CD4-positive, alpha-beta T cell treated with Interleukin-17A for 1 hour (primary cell): Measurements from ENCODE around the gene MAN1A1.

ENCODE experiments used
- DNase-seq: peaks from one replicate; pipeline ENCODE4 v3.0.0-alpha.2; 2020

MAN1A1 gene

GRCh38 chr6:119324718-119325117, 24.8 kb downstream of the MAN1A1 start:
- DNase-seq = no peak

DNA sequence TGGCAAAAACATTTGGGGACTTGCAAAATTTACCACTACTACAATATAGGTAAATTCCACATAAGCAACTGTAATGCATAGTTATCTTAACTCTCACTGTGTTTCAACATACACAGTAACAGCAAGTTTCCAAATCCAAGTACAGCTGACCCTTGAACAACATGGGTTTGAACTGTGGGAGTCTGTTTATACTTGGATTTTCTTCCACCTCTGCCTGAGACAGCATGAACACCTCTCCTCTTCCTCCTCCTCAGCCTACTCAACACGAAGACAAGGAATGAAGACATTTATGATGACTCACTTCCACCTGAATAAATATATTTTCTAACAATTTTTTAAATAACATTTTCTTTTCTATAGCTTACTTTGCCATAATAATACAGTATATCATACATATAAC, 25.6 kb downstream of the MAN1A1 start:
- no peak for DNase-seq

DNA sequence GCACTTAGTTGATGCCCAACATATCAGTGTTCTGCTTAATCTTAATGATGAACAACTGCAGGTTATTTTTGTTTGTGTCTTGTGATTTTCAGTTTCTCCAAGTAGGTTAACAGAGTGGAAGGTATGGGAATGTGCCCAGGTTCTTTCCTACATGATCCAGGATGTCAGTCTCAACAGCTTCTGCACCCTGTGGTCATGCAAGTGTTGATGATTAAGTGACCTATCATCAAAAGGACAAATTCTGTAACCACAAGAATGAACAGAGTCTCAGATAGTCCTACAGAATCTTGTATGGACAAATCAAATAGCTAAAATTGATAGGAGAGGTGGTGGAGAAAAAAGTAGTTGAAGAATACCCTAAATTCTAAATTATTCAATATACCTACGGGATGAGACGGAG, 26.1 kb downstream of the MAN1A1 start:
- no peak for DNase-seq

DNA sequence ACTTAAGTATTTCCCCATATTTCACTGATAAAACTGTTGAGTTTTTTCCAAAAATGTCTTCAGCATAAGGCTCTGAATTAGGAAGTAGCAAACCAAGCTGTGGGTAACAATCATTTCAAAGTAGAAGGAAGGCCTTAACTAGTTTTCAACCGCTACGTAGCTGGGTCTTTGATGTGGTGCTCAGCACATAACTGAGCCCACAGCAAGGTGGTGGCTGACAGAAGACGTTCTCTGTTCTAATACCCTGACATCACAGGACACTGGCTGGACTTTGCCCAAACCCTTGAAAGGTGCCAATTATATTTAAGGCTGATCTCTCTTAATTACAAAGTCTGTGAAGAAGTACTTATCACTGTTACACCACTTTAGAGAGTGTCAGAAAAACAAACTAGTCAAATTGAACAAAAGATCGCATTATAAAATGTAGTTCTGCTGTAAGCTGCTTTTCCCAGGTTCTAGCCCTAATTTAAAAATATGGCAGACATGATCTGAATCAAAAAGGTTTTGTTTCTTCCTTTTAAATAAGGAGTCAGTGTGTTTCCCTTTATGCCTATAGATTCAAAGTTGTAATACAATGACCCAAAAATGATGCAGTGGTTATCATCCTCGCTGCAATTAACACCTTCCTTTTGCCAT, 26.7 kb downstream of the MAN1A1 start:
- peak; percentile 73 for DNase-seq

- DNase-seq = no peak
Observed at GRCh38 chr6:119322034-119322433, 27.5 kb downstream of the MAN1A1 start.

- no peak for DNase-seq
Observed at GRCh38 chr6:119319694-119320093, 29.9 kb downstream of the MAN1A1 start.

DNA sequence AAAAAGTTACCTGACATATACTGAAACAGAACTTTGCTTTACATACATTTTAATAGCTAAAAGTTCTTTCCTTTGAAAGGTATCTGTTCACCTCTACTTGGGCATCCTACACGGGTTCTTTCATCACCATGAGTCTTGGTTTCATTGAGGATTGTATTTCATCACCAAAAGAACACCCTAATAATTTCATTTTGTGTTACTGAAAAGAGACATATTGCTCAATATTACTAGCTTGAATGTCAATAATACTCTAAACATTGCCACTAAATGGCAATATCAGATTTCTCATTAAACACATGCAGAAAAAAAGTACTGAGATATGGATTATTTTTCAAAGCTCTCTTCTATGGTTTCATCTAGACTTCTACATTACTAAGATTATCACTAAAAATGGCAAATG, 30.8 kb downstream of the MAN1A1 start:
- DNase-seq = no peak

- no peak for DNase-seq
Observed at GRCh38 chr6:119318176-119318575, 31.4 kb downstream of the MAN1A1 start.

- no peak for DNase-seq
Observed at GRCh38 chr6:119317007-119317406, 32.6 kb downstream of the MAN1A1 start.

GRCh38 chr6:119314885-119315272, 34.7 kb downstream of the MAN1A1 start:
- DNase-seq = peak; percentile 39

DNA sequence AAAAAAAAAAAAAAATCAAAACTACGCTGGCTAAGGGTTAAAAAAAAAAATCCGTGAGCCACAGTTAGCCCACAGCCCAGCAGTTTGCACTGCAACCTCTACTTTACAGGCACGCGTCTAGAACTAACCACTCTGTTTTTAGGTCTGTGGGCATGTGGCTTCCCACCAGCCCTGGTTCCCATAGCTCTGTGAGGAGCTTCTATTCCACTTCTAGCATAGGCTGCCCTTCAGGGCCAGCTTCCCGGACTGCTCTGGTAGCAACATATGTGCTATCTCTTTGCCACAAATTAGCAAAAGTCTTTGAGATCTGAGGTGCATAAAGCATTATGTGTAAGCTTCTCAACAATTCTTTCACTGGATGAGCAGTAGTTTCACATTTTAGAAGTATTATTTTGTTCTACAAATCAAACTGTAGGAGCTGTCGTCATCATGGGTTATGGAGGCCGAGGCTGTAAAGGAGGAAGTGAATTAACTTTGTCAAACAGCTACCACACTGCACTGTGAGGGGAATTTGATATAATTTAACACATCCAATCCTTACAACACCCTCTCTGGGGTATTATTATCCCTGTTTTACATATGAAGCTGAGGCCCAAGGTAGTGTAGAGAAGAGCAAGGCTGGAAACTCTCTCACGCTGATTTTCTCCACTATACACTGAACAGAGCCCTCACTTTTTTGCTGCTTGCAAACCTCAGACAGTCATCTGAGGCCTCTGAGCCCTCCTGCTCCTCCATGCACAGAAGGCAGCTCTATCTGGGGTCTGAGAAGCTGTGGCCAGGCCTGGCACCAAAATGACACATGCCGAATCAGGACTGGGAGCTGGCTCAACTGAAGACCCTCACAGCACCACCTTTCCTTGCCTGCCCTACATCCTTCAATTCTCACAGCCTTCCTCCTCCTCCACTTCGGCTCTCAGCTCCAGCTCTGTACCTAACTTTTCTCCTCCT, 35.4 kb downstream of the MAN1A1 start:
- peak; percentile 57 for DNase-seq

DNA sequence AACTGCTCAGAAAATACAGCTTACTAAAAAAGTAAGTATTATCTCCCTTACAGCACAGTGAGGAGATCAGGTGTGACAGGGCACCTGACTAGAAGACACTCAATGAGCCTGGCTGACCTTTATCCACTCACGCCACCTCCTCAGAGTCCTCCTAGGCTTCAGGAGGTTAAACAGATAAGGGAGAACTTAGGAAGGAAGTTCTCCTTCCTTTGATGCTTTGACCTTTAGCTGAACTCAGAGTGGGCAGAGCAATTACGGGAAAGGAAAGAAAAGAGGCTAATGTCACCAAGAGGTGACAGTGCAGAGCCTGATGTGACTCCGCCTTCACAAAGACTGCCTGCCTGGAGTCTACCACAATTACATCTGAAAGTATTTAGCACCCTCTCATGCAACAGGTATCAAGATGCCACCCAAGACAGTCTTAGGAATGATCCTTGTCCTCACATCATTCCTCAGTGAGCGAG, 36.7 kb downstream of the MAN1A1 start:
- peak; percentile 52 for DNase-seq

DNA sequence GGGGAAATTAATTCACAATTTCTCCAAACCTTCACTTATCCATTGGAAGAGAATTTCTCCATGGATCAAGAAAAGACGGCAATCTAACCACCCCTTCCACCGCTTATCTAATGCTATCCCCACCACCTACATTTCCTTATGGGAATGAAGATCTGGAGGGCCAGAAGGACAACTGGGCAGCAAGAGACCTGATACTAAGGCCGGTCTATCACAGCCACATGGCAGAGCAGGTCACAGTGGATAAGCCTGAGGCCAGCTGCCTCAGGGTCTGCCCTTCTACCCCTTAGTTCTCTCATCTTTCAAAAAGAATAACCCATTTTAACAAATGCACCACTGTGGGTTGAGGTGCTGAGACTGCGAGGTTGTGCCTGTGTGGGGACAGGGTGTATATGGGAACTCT, 37.1 kb downstream of the MAN1A1 start:
- DNase-seq = no peak

DNA sequence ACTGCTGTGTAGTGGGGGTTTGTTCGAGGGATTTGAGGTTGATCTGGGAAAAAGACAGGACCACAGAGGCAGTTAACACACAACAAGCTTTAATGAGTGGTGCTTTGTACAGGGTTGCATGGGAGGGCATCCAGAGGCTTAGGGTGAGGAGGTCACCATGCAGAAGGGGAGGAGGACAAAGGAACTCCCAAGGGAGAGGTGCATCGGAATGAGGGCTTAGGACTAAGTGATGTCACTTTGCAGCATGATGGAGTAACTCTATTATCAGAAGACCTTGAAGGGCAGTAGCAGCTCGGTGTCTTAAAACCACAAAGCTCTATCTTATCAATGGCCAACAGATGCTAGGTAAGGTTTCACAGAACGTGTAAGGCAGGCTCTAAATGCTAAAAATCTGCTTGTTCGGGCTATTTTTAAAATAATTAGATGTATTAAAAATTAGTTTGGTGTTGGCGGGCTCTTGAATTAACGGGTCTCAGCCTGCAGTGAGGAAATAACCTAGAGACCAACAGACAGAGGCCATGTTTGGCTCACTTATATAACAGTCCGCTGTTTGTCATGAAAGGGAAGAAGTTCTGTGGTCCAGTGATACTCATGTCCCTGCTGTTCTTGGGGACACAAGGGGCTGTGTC, 37.9 kb downstream of the MAN1A1 start:
- DNase-seq = no peak

GRCh38 chr6:119310486-119311036, 39.0 kb downstream of the MAN1A1 start:
- DNase-seq = no peak

GRCh38 chr6:119308991-119309657, 40.4 kb downstream of the MAN1A1 start:
- DNase-seq = no peak

DNA sequence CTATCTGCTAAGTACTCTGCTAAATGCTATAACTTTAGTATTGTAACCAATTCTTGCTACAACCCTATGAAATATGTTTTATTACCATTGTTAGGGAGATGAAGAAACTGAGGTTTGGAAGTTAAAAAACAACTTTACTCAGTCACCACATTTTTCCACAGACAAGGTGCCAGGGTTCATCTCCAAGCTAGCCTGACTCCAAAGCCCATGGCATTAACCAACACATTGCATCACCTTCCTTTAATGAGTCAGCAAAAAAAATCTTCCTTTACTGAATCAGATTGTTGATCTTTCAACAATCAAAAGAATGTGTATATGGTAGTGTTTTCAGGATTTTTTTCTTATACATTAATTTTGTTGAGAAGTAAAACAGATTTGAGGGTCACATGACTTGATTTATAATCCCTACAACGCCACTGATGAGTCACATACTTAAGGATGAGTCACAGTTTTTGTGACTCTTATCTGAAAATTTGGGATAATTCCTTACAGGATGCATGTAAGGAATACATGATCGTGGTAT, 41.5 kb downstream of the MAN1A1 start:
- no peak for DNase-seq

- no peak for DNase-seq
Observed at GRCh38 chr6:119307056-119307455, 42.5 kb downstream of the MAN1A1 start.

GRCh38 chr6:119306396-119306968, 43.1 kb downstream of the MAN1A1 start:
- no peak for DNase-seq

GRCh38 chr6:119303164-119303887, 46.2 kb downstream of the MAN1A1 start:
- DNase-seq = no peak

GRCh38 chr6:119301429-119301828, 48.1 kb downstream of the MAN1A1 start:
- DNase-seq = no peak

DNA sequence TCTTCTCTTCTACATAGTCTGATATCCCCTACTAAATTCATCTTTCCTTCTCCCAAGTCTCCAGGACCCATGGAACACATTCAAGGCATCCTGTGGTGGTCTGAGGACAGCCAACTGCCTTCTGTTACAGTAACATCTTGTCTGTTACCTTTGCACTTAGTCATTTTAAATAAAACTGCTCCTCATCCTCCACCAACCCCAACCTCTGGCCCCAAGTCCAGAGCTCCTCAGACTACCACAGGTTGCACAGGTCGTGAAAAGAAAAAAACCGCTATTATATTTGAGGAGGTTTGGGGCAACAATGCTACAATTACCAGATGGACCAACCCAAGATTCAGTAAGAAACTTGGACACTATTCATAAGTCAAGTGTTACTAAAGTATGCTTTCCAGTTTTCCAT, 49.9 kb downstream of the MAN1A1 start:
- DNase-seq = no peak
